Measurements from ENCODE around the gene ITPA.

The ITPA gene

DNA sequence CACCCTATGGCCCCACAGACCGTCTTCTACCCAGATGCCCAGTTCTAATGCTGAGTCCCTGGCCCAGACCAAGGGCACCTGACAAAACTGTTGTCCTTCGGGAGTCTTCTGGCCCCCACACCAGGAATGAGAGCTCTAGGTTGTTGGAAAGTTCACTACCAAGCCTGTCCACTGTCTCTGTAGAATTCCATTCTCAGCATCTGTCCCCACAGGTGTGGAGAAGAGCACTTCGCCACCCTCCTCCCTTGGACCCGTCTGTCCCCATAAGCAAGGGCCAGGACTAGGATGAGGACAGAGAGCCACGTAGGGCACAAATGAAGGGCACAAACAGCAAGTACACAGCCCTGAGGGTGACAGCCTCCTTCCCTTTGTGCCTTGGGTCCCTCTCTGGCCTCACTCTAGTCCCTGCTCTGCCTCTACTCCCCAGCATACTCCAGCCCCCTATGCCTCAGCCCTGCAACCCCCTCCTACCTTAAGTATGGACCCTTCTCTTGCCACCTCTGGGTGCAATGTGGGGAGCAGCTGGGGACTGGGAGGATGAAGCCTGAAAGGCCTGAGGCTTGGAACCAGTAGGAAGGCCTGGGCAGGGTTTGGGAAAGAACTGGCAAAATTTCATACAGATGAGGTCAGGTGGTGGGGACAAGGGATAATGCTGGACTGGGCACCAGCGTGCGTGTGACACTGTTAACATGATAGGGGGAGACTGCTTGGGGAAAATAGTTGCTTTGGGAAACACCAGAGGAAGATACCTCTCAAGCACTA, 40.3 kb upstream of the ITPA start:
- no peak for DNase-seq (ENCODE audit: insufficient read length, low spot score)
- no peak for TF ChIP-seq CTCF (IDR thresholded peaks at IDR 0.05; ENCODE audit: insufficient read depth, missing control alignments)
- no peak for FAIRE-seq

- no peak for FAIRE-seq
- no peak for DNase-seq (ENCODE audit: insufficient read length, low spot score)
- no peak for TF ChIP-seq CTCF (IDR thresholded peaks at IDR 0.05; ENCODE audit: insufficient read depth, missing control alignments)
These were observed 37.7 kb upstream of the ITPA start for GRCh38 chr20:3171391-3172125.

- DNase-seq (ENCODE audit: insufficient read length, low spot score) (no peak), FAIRE-seq (no peak)
- no peak for TF ChIP-seq CTCF (IDR thresholded peaks at IDR 0.05; ENCODE audit: insufficient read depth, missing control alignments)
These were observed 37.0 kb upstream of the ITPA start for GRCh38 chr20:3172126-3172932.

GRCh38 chr20:3172933-3173609, 36.2 kb upstream of the ITPA start, which contains the start of gene LZTS3:
Gene LZTS3 (minus strand): TSS chr20:3173549. CDS start chr20:3167163, 6,386 bp downstream.
- DNase-seq (ENCODE audit: insufficient read length, low spot score) (peak; percentile 47), FAIRE-seq (no peak)
- no peak for TF ChIP-seq CTCF (IDR thresholded peaks at IDR 0.05; ENCODE audit: insufficient read depth, missing control alignments)

DNA sequence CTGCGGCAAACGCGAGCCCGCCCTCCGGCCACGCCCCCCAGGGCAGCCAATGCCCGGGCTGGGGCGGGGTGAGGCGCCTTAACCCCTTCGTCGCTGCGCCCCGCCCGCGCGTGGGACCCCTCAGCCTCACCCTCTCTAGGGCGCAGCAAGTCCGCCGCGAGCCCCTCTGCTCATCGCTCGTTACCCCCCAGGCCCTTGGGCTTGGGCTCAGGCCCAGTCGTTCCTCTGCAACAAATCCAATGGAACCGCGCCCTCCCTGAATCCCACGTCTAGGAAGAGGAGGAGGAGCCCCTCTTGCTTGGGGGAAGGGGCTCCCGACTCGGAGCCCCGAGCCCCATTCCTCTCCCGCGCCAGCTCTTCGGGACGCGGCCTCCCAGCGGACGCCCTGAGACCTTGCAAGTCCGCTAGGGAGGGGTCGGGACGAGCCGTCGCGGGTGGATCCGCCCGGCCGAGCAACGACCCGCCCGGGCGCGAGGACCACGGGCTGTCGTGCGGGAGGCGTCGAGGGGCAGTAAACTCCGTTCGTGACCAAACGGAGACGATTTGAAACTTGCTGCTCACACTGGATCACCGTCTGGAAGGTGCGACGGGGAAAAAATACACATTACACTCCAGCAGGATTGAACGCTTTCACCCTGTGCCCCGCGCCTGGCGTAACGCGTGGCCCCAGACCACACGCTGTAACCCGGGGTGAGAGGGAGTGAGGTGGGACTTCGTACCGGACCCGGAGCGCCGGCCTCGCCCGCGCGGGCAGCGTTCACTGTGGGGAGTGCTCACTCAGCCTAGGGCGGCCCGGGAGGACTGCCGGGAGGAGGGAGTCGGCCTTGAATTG, 35.5 kb upstream of the ITPA start:
- no peak for TF ChIP-seq CTCF (IDR thresholded peaks at IDR 0.05; ENCODE audit: insufficient read depth, missing control alignments)
- FAIRE-seq (no peak), DNase-seq (ENCODE audit: insufficient read length, low spot score) (peak; percentile 60)
